ENCODE measurements around the gene KIF13A. TPM values are rescaled to one million over a fixed set of nuclear protein-coding genes. Genes with fewer than 3 reads are reported as not detected.
"Not testable (repeated sequence)": the region's sequence is repeated elsewhere in the genome, so short reads cannot be mapped to it uniquely, and the experiment has no call there.

The KIF13A gene
- total and polyA plus RNA-seq, 4 donors = 14.2 to 97.4 (median 31.7) TPM

DNA sequence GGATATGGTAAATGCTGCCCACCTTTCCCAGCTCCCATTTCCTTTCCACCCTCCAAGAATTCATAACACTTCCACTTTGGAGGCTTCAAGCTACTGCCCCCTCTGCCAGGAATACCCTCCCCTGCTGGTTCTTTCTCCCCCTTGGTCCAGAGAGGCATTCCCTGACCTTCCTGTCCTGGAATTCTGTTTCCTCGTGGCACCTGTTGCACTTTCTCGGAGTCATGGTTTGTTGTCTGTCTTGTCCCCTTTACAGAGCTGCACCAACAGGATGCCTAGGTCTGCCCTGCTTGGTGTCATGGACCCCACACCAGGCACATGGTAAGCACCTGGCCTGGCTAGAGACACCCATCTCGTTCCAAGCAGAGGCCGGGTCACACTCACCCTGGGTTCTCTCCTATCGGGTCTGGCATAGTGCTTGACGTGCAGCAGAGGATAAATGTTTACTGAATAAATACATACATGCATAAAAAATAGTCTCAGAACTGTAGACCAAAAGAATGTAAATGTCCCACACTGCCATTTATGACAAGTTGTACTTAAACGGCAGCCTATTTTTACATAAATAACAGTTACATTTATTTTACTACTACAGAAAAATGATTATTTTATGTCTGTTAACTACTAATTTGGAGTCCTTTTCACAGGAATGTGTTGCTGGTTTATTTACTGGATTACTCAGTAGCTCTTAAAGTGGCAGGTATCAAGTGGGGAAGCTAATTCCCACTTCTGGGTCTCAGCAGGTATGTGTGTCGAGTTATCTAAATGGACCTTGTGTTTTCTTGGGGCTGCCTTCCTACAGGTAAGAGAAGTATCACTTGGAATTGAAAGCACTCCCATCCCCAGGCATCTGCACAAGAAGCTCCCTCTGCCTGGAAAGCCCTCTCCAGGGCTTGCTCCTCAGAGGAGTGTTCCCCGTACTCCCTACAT lies 69.3 kb downstream of the KIF13A start:
- H3K4me1 ChIP-seq (ENCODE audit: control insufficient read depth in 5 of 5, insufficient read depth in 5 of 5, low read length in 5 of 5) = peaks cover 0 to 28% (median 0%) of the 10 kb centered on the region in 5 donors
- no peaks in the 10 kb centered on the region for H3K27me3 ChIP-seq (ENCODE audit: control insufficient read depth in 3 of 3, insufficient read depth in 3 of 3, low read length in 2 of 3)
- no peak for DNase-seq
- H3K4me3 ChIP-seq = no peak overlapping the region
- H3K9ac ChIP-seq (ENCODE audit: insufficient read depth in 1 of 2, low read length in 2 of 2) = no peak overlapping the region
- no peak overlapping the region for H3K27ac ChIP-seq (ENCODE audit: low read depth in 1 of 2, low read length in 1 of 2)
- H3K36me3 ChIP-seq (ENCODE audit: control insufficient read depth in 4 of 4, insufficient read depth in 4 of 4, low read length in 4 of 4) = peaks cover 0 to 3% (median 0%) of the 10 kb centered on the region in 4 donors
- no peaks in the 10 kb centered on the region for H3K9me3 ChIP-seq (ENCODE audit: control insufficient read depth in 4 of 4, insufficient read depth in 3 of 4, low read length in 3 of 4)
- ATAC-seq (ENCODE audit: insufficient read depth, low FRiP score) = peak; percentile 53
- 65 to 75% methylated on average over 9 of the region's 9 CpGs for WGBS, 2 donors
- TF ChIP-seq, protein P1, sequence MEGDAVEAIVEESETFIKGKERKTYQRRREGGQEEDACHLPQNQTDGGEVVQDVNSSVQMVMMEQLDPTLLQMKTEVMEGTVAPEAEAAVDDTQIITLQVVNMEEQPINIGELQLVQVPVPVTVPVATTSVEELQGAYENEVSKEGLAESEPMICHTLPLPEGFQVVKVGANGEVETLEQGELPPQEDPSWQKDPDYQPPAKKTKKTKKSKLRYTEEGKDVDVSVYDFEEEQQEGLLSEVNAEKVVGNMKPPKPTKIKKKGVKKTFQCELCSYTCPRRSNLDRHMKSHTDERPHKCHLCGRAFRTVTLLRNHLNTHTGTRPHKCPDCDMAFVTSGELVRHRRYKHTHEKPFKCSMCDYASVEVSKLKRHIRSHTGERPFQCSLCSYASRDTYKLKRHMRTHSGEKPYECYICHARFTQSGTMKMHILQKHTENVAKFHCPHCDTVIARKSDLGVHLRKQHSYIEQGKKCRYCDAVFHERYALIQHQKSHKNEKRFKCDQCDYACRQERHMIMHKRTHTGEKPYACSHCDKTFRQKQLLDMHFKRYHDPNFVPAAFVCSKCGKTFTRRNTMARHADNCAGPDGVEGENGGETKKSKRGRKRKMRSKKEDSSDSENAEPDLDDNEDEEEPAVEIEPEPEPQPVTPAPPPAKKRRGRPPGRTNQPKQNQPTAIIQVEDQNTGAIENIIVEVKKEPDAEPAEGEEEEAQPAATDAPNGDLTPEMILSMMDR (IDR thresholded peaks at IDR 0.05; ENCODE audit: control extremely low read depth, extremely low read depth) = no peak

DNA sequence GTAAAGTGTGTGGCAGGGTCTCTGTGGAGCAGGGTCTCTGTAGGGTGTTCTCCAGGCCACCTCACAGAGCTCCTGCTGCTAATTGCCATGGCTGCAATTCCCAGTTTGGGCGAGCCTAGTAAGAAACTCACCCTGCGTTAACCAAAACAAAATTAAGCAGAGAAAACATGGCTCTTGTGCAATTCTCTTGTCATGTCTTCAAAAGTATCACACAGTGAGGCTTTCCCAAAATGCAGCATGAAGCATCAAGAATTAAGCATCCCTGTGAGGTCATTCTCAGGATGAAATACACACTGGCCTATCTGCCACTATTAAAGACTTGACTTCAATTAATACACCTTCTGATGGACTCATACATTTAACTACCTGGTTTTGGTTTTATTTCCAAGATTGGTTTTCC lies 72.8 kb downstream of the KIF13A start:
- Histone ChIP-seq H3K4me1 (ENCODE audit: control insufficient read depth in 5 of 5, insufficient read depth in 5 of 5, low read length in 5 of 5) (peaks cover 0 to 26% (median 0%) of the 10 kb centered on the region in 5 donors), H3K27me3 (ENCODE audit: control insufficient read depth in 3 of 3, insufficient read depth in 3 of 3, low read length in 2 of 3) (no peaks in the 10 kb centered on the region), H3K9ac (ENCODE audit: insufficient read depth in 1 of 2, low read length in 2 of 2) (no peak overlapping the region), H3K27ac (ENCODE audit: low read depth in 1 of 2, low read length in 1 of 2) (peak overlapping the region in 1 of 2 donors; percentile 53), H3K36me3 (ENCODE audit: control insufficient read depth in 4 of 4, insufficient read depth in 4 of 4, low read length in 4 of 4) (peaks cover 0 to 1% (median 0%) of the 10 kb centered on the region in 4 donors), H3K4me3 (no peak overlapping the region), H3K9me3 (ENCODE audit: control insufficient read depth in 4 of 4, insufficient read depth in 3 of 4, low read length in 3 of 4) (no peaks in the 10 kb centered on the region)
- no peak for ATAC-seq (ENCODE audit: insufficient read depth, low FRiP score)
- TF ChIP-seq, protein P1 (IDR thresholded peaks at IDR 0.05; ENCODE audit: control extremely low read depth, extremely low read depth) = no peak
- 89 to 92% methylated on average over 2 of the region's 2 CpGs for WGBS, 2 donors
- no peak for DNase-seq

DNA sequence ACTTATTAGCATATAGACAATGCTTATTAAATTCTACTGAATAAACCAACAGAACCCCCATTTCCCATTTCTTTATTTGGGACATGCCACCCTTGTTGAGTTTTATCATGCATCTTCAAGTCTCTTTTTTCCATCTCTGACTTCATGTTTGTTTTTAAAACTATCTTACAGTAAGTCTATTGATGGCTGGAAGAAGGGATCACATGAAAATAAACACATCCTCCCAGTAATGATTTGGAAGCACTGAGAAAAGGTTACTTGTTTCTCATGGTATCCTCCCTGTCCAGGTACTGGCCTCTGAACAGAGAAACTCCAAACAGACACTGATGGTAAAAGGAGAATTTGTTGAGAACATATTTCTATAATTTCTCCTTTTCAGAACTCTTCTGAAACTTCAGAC lies 74.9 kb downstream of the KIF13A start:
- Histone ChIP-seq H3K27me3 (ENCODE audit: control insufficient read depth in 3 of 3, insufficient read depth in 3 of 3, low read length in 2 of 3) (no peaks in the 10 kb centered on the region), H3K36me3 (ENCODE audit: control insufficient read depth in 4 of 4, insufficient read depth in 4 of 4, low read length in 4 of 4) (no peaks in the 10 kb centered on the region), H3K27ac (ENCODE audit: low read depth in 1 of 2, low read length in 1 of 2) (no peak overlapping the region), H3K4me3 (no peak overlapping the region), H3K4me1 (ENCODE audit: control insufficient read depth in 5 of 5, insufficient read depth in 5 of 5, low read length in 5 of 5) (peaks cover 0 to 25% (median 3%) of the 10 kb centered on the region in 5 donors), H3K9ac (ENCODE audit: insufficient read depth in 1 of 2, low read length in 2 of 2) (no peak overlapping the region), H3K9me3 (ENCODE audit: control insufficient read depth in 4 of 4, insufficient read depth in 3 of 4, low read length in 3 of 4) (no peaks in the 10 kb centered on the region)
- DNase-seq = no peak
- TF ChIP-seq, protein P1 (IDR thresholded peaks at IDR 0.05; ENCODE audit: control extremely low read depth, extremely low read depth) = no peak
- no peak for ATAC-seq (ENCODE audit: insufficient read depth, low FRiP score)

DNA sequence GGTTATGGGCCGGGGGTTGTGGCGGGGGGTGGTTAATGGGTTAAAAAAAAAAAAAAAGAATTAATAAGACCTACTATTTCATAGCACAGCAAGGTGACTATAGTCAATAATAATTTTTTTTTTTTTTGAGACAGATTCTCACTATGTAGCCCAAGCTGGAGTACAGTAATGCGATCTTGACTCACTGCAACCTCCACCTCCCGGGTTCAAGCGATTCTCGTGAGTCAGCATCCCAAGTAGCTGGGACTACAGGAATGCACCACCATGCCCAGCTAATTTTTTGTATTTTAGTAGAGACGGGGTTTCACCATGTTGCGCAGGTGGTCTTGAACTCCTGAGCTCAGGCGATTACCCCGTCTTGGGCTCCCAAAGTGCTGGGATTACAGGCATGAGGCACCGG lies 75.8 kb downstream of the KIF13A start:
- WGBS, 2 donors = 88 to 91% methylated on average over 11 of the region's 11 CpGs
- H3K27ac ChIP-seq (ENCODE audit: low read depth in 1 of 2, low read length in 1 of 2) = peak overlapping the region in 1 of 2 donors; percentile 13
- DNase-seq = not testable (repeated sequence)

More for the DNA sequence above, 75.8 kb downstream of the KIF13A start:
- not testable (repeated sequence) for ATAC-seq (ENCODE audit: insufficient read depth, low FRiP score); H3K27me3 ChIP-seq (ENCODE audit: control insufficient read depth in 3 of 3, insufficient read depth in 3 of 3, low read length in 2 of 3); H3K9ac ChIP-seq (ENCODE audit: insufficient read depth in 1 of 2, low read length in 2 of 2); H3K36me3 ChIP-seq (ENCODE audit: control insufficient read depth in 4 of 4, insufficient read depth in 4 of 4, low read length in 4 of 4); H3K4me3 ChIP-seq; H3K9me3 ChIP-seq (ENCODE audit: control insufficient read depth in 4 of 4, insufficient read depth in 3 of 4, low read length in 3 of 4)
- peaks cover 0 to 30% (median 3%) of the 10 kb centered on the region in 5 donors for H3K4me1 ChIP-seq (ENCODE audit: control insufficient read depth in 5 of 5, insufficient read depth in 5 of 5, low read length in 5 of 5)
